Measurements from ENCODE around the gene GALNS.
"Not testable (repeated sequence)": the region's sequence is repeated elsewhere in the genome, so short reads cannot be mapped to it uniquely, and the experiment has no call there.

GALNS gene

GRCh38 chr16:88805340-88805715 is 51.4 kb downstream of the GALNS start:
- no peak for DNase-seq (ENCODE audit: low read depth)

- DNase-seq (ENCODE audit: low read depth) = no peak
Observed at GRCh38 chr16:88804552-88805339, 52.0 kb downstream of the GALNS start.

GRCh38 chr16:88804173-88804551 is 52.6 kb downstream of the GALNS start:
- DNase-seq (ENCODE audit: low read depth) = no peak

- no peak for DNase-seq (ENCODE audit: low read depth)
Observed at GRCh38 chr16:88803264-88803987, 53.3 kb downstream of the GALNS start, which contains the start of gene CDT1. Gene CDT1 (plus strand): TSS chr16:88803789. CDS start chr16:88803832, 43 bp downstream.

- no peak for DNase-seq (ENCODE audit: low read depth)
Observed at GRCh38 chr16:88800277-88800592, 56.5 kb downstream of the GALNS start.

GRCh38 chr16:88799569-88800276 is 57.0 kb downstream of the GALNS start:
- no peak for DNase-seq (ENCODE audit: low read depth)

- DNase-seq (ENCODE audit: low read depth) = no peak
Observed at GRCh38 chr16:88798772-88799455, 57.8 kb downstream of the GALNS start.

- no peak for DNase-seq (ENCODE audit: low read depth)
Observed at GRCh38 chr16:88798073-88798472, 58.7 kb downstream of the GALNS start.

GRCh38 chr16:88796278-88796677 is 60.5 kb downstream of the GALNS start:
- DNase-seq (ENCODE audit: low read depth) = no peak

GRCh38 chr16:88793251-88793954 is 63.3 kb downstream of the GALNS start:
- DNase-seq (ENCODE audit: low read depth) = no peak

- no peak for DNase-seq (ENCODE audit: low read depth)
Observed at GRCh38 chr16:88792668-88793250, 64.0 kb downstream of the GALNS start.

GRCh38 chr16:88792078-88792550 is 64.6 kb downstream of the GALNS start:
- no peak for DNase-seq (ENCODE audit: low read depth)

- DNase-seq (ENCODE audit: low read depth) = no peak
Observed at GRCh38 chr16:88790312-88791211, 66.2 kb downstream of the GALNS start.

- DNase-seq (ENCODE audit: low read depth) = no peak
Observed at GRCh38 chr16:88789594-88789993, 67.2 kb downstream of the GALNS start.

GRCh38 chr16:88788749-88789148 is 68.0 kb downstream of the GALNS start:
- DNase-seq (ENCODE audit: low read depth) = not testable (repeated sequence)

- no peak for DNase-seq (ENCODE audit: low read depth)
Observed at GRCh38 chr16:88787579-88788314, 69.0 kb downstream of the GALNS start.

GRCh38 chr16:88785106-88785924 is 71.4 kb downstream of the GALNS start, which contains the start of gene PIEZO1:
Gene PIEZO1 (minus strand): TSS chr16:88785220. CDS start chr16:88784964, 256 bp downstream.
- DNase-seq (ENCODE audit: low read depth) = no peak

GRCh38 chr16:88784856-88785105 is 72.0 kb downstream of the GALNS start:
- no peak for DNase-seq (ENCODE audit: low read depth)
